NB4 (cell line): ENCODE data around the gene RNASEL.

Experiments used
- DNase-seq: peaks from one replicate; pipeline ENCODE4 v3.0.0; 2010; ENCODE audit warnings: low read depth
- H3K4me3 ChIP-seq: one replicate; pipeline ENCODE4 v1.5.1; 2011; ENCODE audit warnings: mild to moderate bottlenecking, low read depth, low read length, moderate library complexity
- CTCF ChIP-seq: IDR thresholded peaks from one replicate; pipeline ENCODE4 v1.5.1; 2012; ENCODE audit warnings: low read depth, low read length
- MAX ChIP-seq: IDR thresholded peaks from 2 replicates; pipeline ENCODE4 v1.6.1; 2011; ENCODE audit warnings: low read depth, low read length
- MYC ChIP-seq: IDR thresholded peaks from 2 replicates; pipeline ENCODE4 v1.6.1; 2011; ENCODE audit warnings: low read depth, low read length
- POLR2A ChIP-seq: IDR thresholded peaks from 2 replicates; pipeline ENCODE4 v1.6.1; 2011; ENCODE audit warnings: mild to moderate bottlenecking; ENCODE audit not compliant: insufficient read length; ENCODE audit errors: extremely low read depth

The RNASEL gene

DNA sequence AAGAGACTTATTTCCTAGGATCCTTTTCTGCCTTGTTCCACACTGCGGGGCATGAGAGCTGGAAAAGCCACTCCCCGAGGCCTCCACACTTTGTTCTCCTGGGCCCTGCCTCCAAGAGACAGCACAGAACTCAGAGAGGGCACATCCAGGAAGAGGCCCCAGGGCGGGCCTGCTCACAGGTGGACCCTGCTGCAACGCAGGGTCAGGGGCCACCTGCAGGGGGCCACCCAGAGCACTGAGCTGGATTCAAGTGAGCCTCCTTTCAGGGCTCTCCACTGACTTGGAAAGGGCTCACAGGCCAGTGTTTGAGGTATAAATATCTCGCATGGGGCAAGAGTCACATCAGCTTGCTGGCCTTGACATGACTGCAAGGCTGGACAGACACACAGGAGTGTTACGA, 10.3 kb upstream of the RNASEL start:
- DNase-seq, result peak; percentile 58
- H3K4me3 ChIP-seq, result no peak overlapping the region
- TF ChIP-seq CTCF (peak; percentile 66), MAX (no peak)

DNA sequence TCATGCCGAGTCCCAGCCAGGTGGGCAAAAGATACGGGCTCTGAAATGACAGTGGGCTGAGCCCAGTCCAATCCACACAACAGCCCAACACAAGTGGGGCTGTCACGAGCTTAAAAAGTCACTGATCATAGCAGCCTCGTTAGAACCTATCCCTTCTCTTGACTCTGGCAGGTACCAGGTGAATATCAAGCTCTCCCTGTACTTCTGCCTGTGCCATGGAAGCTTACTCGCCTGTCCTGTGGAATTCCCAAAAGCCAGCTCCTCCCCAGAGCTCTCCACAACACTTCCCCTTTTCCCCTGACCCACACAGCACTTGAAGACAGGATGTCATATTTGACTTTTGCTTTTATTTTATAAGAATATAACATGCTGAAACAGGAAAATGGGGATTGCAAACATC, 9.2 kb upstream of the RNASEL start:
- DNase-seq, result no peak
- TF ChIP-seq MYC (no peak), MAX (no peak), CTCF (no peak), POLR2A (no peak)
- H3K4me3 ChIP-seq, result no peak overlapping the region

GRCh38 chr1:182596934-182597333, 7.9 kb upstream of the RNASEL start:
- DNase-seq, result no peak
- no peak for TF ChIP-seq MAX
- no peak for TF ChIP-seq MYC
- TF ChIP-seq CTCF, result no peak
- TF ChIP-seq POLR2A, result no peak
- H3K4me3 ChIP-seq, result no peak overlapping the region

DNA sequence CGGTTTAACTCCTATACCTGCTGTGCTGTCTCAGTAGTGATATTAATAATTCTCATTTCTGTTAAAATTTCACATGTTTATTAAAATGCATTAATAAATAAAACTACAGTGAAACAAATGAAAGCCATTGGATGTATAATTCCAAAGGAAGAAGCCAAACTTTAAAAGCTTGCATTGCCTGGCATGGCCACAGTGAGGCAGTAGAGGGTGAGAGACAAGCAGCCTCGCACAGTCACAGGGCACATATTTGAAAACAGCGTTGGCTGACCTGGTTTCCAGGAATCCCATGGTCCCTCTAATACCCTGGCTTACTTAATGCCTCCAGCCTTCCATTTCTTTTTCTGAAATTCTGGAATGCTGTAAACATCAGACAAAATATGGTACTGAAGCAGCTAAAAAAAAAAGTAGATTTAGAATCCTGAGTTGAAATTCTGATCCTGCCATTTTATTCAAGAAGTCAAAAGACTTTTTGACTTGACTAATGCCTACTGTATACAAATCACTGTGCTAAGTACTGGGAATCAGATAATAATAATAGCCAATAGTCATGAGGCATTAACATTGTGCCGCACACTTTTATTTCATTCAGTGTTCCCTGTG, 6.7 kb upstream of the RNASEL start:
- TF ChIP-seq MYC (no peak), CTCF (peak; percentile 87), MAX (no peak), POLR2A (no peak)
- H3K4me3 ChIP-seq, result no peak overlapping the region
- DNase-seq, result peak; percentile 64

DNA sequence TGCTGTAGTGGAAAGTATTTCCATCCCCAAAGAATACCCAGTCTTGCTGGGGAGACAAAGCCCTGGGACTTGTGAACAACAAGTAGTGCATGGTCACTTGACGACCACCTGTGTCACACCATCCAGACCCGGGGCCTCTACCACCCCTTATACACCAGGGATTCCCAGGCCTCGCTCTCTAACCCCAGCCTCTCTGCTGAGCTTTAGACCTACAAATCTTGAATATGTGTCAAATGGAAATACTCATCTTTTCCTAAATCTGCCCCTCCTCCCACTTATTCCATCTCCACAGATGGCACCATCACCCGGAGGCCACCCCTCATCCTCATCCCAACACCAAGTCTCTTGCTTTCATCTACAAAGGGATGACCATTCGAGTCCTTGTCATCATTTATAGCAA, 875 bp upstream of the RNASEL start:
- no peak for DNase-seq
- no peak overlapping the region for H3K4me3 ChIP-seq
- TF ChIP-seq POLR2A (no peak), MAX (no peak), CTCF (no peak), MYC (no peak)

DNA sequence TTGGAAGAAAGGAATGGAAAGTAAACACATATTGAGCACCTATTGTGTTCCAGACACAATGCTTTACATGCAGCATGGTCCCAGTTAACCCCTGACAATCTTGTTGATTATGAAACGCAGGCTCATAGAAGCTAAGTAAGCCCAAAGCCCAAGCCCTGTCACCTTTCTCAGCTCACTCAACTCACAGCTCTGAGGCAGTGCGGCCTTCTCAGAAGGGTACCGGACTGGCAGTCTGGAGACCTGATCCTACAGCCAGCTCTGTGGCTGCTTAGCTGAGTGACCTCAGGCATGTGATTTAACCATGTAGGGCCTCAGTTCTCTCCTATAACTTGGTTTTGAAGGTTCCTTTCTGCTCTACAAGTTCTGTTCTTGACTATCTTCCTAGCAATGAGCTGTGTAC, 464 bp upstream of the RNASEL start:
- no peak for DNase-seq
- TF ChIP-seq MAX, result no peak
- TF ChIP-seq CTCF, result no peak
- no peak for TF ChIP-seq POLR2A
- TF ChIP-seq MYC, result no peak
- peak overlapping the region; percentile 90 for H3K4me3 ChIP-seq
